HG03196 (cell line): ENCODE measurements around the gene ANKRD29.

Experiments
- ATAC-seq: cut with Tn5 transposase; IDR thresholded peaks from one replicate; pipeline ENCODE4 v1.9.1; 2021; ENCODE audit not compliant: unreplicated experiment

ANKRD29 gene, protein sequence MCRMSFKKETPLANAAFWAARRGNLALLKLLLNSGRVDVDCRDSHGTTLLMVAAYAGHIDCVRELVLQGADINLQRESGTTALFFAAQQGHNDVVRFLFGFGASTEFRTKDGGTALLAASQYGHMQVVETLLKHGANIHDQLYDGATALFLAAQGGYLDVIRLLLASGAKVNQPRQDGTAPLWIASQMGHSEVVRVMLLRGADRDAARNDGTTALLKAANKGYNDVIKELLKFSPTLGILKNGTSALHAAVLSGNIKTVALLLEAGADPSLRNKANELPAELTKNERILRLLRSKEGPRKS

GRCh38 chr18:23662309-23663263 lies at the start of gene ANKRD29:
ANKRD29 (minus strand) TSS chr18:23662911; CDS start chr18:23662730, 181 bp downstream.
- ATAC-seq: no peak

- no peak for ATAC-seq
Measured at GRCh38 chr18:23712445-23712844, 49.7 kb upstream of the ANKRD29 start.

- no peak for ATAC-seq
Measured at GRCh38 chr18:23711426-23711825, 48.7 kb upstream of the ANKRD29 start.

DNA sequence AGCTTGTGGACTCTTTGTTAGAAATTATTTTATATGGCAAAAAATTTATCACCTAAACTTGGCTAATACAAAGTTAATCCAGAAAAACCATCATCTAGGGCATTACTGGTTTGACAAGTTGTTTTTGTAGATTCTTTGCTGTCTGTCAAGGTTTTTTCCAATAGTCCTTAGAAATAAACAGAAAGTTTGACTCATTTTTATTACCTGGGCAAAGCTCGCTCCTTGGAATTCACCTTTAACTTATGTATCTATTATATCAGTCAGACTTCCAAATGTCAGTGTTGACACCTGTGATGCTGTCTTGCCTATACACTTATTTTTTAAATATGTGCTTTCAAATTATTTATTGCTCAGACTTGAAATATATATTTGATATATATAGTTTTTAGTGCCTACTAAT lies 48.2 kb upstream of the ANKRD29 start:
- ATAC-seq: no peak

- no peak for ATAC-seq
Measured at GRCh38 chr18:23710068-23710527, 47.4 kb upstream of the ANKRD29 start.

DNA sequence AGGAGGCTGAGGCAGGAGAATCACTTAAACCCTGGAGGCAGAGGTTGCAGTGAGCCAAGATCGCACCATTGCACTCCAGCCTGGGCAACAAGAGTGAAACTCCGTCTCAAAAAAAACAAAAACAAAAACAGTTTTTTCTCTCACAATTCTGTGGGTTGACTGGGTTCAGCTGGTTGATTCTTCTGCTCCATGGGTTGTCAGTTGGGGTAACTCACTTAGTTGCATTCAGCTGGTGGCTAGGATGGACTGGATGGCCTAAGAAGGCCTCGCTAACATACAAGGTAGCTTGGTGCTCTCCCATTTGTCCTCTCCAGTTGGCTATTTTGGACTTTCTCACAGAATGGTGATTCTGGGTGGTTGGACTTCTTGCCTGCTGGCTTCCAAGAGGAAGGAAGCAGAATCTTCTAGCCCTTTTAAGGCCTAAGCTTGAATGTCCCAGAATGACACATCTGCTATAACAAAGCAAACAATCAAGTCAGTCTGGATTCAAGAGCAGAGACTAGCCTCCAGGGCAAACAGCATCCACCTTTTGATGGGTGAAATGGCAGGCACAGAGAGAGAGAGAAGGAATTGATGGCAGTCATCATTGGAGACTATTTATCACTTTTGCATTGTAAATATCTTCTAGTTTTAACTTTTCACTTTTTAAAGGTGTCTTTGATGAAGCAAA lies 44.4 kb upstream of the ANKRD29 start:
- no peak for ATAC-seq

DNA sequence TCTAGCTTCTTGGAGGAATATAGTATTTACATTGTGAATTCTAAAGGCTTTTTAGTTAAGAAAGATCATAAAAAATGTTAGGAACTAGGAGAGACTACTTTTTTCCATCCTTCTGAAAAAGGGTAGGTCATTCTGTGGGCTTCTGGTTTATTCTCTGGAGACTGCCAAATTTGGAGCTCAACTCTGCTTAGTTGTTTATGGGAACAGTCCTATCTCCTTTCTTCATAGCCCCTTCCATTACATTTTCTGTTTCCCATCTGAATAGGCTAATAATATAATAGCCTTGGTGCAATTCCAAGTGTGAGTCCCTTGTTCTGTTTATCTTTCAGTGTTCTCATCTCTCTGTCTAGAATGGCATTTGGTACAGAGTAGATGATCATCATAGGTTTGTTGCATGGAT lies 42.1 kb upstream of the ANKRD29 start:
- ATAC-seq: no peak

GRCh38 chr18:23703987-23704384 lies 41.3 kb upstream of the ANKRD29 start:
- no peak for ATAC-seq

GRCh38 chr18:23703057-23703986 lies 40.6 kb upstream of the ANKRD29 start:
- peak; percentile 55 for ATAC-seq

GRCh38 chr18:23702606-23703005 lies 39.9 kb upstream of the ANKRD29 start:
- no peak for ATAC-seq

DNA sequence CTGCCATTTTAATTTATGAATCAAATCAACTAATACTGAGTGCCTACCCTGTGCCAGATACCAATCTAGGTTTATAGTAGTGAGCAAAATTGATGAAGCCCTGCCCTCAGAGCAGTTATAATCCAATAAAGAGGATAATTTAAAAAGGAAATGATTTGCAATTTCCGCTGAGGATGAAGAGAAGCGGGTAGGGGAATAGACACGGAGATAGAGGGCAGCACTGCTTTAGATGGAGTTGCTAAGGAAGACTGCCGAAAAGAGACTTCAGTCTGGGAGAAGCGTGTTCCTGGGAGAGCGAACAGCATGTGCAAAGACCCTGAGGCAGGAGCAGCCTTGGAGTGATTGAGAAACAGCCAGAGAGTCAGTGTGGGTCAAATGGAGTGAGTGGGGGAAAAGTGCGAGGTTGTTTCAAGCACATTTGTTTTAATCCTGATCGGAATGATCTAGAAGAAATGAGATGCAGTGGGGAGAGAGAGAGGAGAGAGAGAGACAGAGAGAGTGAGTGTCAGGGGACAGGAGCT lies 38.9 kb upstream of the ANKRD29 start:
- no peak for ATAC-seq

DNA sequence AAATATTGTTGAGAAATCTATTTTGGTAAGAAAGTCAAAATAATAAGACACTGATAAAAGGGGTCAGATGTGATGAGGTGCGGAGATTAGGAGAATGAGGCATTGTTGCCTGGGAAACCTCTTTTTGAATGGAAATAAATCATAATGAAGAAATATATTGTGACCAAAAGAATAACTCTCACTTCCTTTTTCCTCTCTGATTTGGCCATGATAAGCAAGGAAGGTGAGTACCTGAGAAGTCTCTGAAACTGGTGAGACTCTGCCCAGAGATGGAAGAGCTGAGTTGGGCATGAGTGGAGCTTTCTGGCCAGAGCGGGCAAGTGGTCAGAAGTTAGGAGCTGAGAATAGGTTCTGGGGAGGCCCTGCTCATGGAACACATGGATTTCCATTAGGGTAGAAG lies 38.3 kb upstream of the ANKRD29 start:
- ATAC-seq: no peak

- no peak for ATAC-seq
Measured at GRCh38 chr18:23694637-23695430, 32.1 kb upstream of the ANKRD29 start.

DNA sequence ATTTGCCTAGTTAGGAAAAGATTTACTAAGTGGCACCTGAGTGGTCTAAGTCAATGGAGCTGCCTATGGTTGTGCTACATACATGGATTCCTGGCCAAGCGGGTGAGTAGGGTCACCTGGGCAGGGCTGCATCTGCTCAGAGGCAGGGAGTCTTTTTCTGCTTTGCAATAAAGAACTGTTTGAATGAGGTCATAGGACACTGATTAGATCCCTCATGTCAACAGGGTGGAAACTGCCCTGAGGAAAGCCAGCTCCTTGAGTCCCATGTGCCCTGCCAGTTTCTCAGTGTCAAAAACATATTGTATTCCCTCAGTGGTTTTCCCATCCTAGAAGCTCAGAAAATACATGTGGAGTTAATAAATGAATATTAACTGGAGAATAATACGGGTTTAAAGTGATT lies 31.1 kb upstream of the ANKRD29 start:
- ATAC-seq: no peak

DNA sequence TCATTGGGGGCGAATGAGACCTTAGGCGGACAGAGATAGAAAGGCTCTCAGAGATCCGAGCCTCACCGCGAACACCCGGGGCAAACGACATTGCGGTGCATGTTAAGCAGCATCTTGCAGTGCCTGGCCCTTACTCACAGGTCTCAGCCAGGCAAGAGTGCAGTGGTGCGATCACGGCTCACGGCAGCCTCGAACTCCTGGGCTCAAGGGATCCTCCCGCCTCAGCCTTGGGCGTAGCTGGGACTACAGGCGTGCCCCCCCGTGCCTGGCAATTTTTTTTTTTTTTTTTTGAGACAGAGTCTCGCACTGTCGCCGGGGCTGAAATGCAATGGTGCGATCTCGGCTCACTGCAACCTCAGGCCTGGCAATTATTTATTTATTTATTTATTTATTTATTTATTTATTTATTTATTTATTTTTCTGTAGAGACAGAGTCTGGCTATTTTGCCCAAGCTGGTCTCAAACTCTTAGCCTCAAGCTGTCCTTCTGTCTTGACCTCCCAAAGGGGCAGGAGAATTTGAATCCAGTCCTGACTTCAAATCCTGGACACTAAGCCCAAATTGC lies 27.9 kb upstream of the ANKRD29 start:
- no peak for ATAC-seq

- ATAC-seq: no peak
Measured at GRCh38 chr18:23689616-23690504, 27.1 kb upstream of the ANKRD29 start.

DNA sequence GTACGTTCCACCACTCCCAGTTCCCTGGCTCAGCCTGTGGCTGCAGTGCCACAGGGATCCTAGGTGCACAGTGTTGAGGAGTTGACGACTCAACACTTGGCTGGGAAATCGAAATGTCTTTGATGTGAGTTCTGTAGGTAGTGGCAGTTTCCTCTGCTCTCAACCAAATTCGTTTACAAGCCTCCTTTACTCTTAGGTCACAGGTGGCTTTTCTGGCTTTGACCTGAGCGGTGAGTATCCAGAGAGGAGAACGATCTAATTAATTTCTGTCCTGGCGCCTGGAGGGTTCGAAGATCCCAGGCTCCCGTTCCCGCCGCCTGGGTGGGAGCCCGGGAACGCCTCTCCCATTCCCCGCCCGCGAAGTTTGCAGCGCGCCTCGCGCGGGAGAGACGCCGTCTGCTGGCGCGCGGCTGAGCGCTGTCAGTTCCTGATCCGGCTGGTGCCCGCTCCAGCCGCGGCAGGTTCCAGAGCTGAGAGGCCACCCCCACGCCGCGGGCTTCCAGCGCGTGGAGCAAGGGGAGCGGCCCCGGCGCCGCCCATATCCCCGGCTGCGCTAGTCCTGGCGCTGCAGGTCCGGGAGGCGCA lies 26.4 kb upstream of the ANKRD29 start, which contains the start of gene LAMA3:
Gene LAMA3, plus strand, starts transcription at position 423 of the 585 bp plus-strand sequence. CDS start 231 bp downstream, outside the sequence.
- ATAC-seq: no peak
